ENCODE measurements around the gene SEC16B.

Gene SEC16B

DNA sequence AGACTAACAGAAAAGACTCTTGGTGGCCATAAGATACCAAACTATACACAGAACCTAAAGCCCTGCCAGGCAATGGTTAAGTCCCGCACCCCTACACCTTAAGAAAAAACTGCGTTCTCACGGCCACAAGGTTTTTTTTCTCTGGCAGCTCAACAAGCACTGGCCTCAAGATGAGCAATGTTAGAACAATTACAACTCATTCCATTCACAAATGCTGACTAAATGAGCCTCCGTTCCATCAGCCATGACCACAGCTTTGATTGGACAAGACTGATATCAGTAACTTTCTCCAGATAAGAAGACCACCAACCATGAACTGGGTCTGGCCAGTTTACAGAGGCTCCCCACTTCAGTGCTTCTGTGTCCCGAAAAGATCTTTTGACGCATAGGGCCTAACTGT, 31.9 kb downstream of the SEC16B start:
- DNase-seq = no peak

- no peak for DNase-seq
Observed at GRCh38 chr1:177937174-177937770, 32.6 kb downstream of the SEC16B start.

DNA sequence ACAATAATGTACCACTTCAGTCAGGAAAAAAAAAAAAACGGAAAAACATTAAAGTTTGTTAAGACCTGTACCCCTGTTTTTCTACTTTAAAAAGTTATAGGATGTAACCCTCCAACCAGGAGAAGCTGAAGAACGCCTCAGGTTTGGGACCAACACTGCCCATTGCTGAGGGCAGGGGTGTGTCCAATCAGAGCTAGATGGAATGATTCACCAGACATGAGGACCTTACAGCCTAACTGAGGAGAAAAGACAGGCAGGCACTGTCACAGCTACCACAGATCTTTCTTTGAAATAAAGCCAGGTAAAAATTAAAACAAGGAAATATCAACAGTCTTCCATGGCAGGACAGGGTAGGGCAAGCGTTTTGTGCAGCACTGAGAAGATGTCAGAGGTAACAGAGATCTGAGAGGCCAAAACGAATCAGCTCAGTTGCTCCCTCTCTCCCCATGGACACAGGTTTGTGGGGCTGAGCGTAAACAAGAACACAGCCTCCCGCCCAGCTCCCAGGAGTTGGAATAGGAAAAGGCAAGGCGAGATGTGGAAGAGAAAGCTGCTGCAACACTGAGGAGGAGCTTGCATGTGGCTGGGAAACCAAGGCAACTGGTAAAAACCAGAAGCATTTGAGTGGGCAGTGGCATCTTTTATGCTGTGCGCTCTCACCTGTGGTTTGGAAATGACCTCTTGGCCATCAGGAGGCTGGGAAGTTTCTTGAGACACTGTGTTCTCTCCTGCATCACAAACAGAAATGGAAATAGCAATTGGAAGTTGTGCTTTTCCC, 34.0 kb downstream of the SEC16B start:
- no peak for DNase-seq

GRCh38 chr1:177934927-177935326, 34.9 kb downstream of the SEC16B start:
- no peak for DNase-seq

GRCh38 chr1:177934461-177934860, 35.4 kb downstream of the SEC16B start:
- DNase-seq = no peak

GRCh38 chr1:177933881-177934280, 36.0 kb downstream of the SEC16B start:
- peak in 1 of 2 experiments; percentile 2 for DNase-seq

- DNase-seq = no peak
Observed at GRCh38 chr1:177932123-177932522, 37.7 kb downstream of the SEC16B start.

GRCh38 chr1:177928952-177929351, 40.9 kb downstream of the SEC16B start:
- no peak for DNase-seq

DNA sequence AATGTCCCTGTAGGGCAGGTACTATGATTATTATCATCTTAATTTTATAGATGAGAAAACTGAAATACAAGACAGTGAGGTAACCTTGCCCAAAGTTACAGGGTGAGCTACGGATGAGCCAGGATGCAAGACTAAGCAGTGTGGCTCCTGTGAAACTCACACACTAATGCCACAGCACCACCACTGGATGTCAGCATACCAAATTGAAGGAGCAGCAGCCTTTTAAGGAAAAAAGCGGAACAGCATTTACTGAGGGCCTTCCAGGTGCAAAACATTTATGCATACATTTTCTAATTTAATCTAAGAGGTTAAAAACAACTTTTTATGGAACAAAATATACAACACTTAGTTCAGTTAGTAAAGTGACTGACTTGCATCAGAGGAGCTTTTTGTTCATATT, 41.7 kb downstream of the SEC16B start:
- no peak for DNase-seq

GRCh38 chr1:177927021-177927596, 42.7 kb downstream of the SEC16B start:
- no peak for DNase-seq

DNA sequence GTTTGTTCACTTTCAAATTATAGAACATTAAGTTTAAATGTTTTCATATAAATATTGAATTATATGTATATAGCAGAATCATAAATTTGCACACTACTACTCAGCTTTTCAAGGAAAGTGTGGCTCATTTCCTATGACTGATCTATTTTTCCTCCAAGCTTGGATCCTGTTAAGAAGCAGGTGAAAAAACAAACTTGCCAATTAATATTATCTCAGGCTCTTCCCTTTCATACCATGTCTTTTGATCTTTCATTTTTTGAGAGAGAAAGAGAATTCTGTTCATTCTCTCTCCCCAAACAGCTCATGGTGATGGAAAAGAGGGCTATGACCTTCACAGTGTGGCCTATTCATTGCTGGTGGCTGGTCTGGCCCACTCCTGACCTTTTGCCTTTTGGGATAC, 43.7 kb downstream of the SEC16B start:
- no peak for DNase-seq

- no peak for DNase-seq
Observed at GRCh38 chr1:177925006-177925405, 44.9 kb downstream of the SEC16B start.

DNA sequence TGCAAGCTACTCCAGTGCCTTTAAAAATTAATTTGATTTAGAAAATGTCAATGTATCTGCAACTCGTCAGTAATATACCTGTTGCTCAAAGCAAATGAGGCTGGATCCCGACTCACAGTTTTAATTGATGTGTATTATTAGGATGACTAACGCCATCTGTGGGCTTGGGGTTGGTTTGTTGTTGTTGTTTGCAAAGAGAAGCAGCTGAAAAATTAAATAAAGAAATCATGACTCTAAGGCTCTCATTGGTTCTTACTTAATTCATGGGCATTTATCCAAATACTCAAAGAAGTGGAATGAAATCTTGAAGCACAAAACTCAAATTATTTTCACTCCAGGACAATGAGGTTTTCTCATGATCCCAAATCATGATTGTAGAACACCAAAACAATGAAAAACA, 46.4 kb downstream of the SEC16B start:
- DNase-seq = no peak

- no peak for DNase-seq
Observed at GRCh38 chr1:177922209-177922608, 47.6 kb downstream of the SEC16B start.

- no peak for DNase-seq
Observed at GRCh38 chr1:177921590-177921989, 48.3 kb downstream of the SEC16B start.

GRCh38 chr1:177920091-177920490, 49.8 kb downstream of the SEC16B start:
- DNase-seq = no peak

- DNase-seq = no peak
Observed at GRCh38 chr1:177915641-177916040, 54.2 kb downstream of the SEC16B start.

- DNase-seq = no peak
Observed at GRCh38 chr1:177914603-177915002, 55.3 kb downstream of the SEC16B start.

DNA sequence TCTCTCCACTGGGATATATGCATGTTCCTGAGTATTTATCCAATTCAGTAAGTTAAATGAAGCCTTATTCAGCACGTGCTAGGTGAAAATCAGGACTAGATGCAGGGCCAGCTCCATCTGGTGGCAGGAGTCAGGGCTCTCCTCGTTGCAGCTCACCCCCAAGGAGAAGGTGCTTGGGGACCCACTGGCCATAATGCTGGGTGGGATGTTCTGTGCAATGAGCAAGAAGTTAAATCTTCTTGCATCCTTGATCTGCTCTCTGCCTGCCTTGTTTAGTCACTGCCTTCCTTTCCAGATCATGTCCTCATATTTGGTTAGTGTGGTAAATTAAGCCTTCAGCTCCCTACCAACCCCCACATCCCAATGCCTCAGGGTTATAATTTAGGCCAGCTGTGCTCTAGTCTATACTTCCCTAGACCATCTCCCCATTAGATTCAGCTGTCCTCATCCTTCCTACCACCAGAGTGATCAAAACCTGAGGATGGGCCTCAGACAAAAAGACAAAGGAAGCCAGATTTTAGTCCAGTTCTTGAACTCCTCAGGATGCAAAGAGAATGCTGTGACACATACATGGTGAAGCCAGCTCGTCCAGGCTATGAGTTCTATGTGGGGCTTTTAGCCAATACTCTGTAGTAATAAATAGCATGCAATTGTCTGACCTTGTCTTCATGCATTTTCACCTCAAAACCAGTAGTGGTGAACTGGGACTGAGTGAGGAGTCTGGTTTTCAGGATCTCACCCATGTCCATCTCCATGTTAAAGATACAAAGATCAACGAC, 55.9 kb downstream of the SEC16B start:
- no peak for DNase-seq

- DNase-seq = no peak
Observed at GRCh38 chr1:177912991-177913390, 56.9 kb downstream of the SEC16B start.

DNA sequence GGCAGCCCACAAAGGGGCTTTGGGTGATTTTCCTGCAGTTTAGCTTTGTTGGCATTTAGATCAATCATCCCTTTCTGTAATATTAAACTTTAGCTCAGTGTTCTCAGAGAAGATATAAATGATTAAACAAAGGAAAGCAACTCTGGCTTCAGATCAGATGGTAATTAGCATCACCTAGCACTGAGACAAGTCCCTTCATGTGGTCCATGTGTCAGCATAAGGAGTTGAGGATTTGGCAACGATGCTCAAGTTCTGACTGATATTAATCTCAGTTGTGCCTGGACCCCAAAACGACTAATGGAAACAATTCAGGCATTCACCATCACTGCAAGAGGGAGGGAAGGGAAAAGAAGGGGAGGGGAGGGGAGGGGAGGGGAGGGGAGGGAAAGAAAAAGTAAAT, 60.4 kb downstream of the SEC16B start:
- DNase-seq = no peak

- no peak for DNase-seq
Observed at GRCh38 chr1:177907000-177907399, 62.9 kb downstream of the SEC16B start.

DNA sequence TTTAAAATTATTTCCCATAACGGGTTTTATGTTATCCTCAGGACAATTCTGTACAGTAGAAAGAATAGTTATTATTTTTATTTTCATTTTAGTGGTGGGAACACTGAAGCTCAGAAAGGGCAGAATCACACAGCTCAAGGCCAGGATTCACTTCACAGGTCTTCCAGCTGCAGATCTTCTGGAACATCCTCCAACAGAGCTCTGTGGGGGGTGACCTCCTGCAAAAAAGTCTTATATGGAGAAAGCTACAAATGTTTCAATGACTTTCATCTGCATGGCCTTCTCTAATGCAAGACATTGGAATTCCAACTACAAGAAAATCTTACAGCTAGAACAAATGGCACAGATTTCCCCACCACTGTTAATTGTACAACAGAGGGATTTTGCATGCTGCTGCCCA, 64.2 kb downstream of the SEC16B start:
- DNase-seq = no peak

DNA sequence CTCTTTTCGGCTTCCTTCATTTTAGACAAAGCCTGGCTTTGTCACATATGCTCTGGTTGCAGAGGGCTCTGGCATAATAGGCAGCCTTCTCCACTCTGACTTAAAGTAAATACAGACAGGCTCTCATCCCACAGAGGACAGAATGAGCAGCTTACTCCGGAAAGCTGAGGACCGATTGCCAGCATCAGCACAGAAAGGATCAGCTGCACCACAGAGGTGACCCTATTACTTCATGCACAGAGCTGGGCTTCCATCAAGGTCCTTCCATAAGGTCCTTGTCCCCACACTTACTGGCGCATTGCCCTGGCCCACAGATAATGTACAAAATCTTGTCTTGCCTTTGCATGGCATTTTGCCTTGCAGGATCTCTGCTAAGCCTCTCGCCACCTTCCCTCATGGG, 67.6 kb downstream of the SEC16B start:
- no peak for DNase-seq

Measured in AML-193 (cell line).